Thyroid gland (tissue), 4 donors: ENCODE data around the gene USP36.

Experiments
- CTCF ChIP-seq, 6 experiments: fragments of 200-600 bp in 3 of 6; fragments of 450-650 bp in 3 of 6; sonication (generic) in 3 of 6; IDR thresholded peaks; one replicate each; pipeline ENCODE4 v1.5.1; 2016 to 2019; ENCODE audit warnings: antibody characterized with exemption in 6 of 6, mild to moderate bottlenecking in 2 of 6, inconsistent platforms in 1 of 6, moderate library complexity in 1 of 6
- POLR2A ChIP-seq, 2 donors: fragments of 450-650 bp; IDR thresholded peaks; one replicate each; pipeline ENCODE4 v1.6.1; 2017; ENCODE audit warnings: antibody characterized with exemption in 2 of 2, mild to moderate bottlenecking in 2 of 2, moderate library complexity in 1 of 2

- TF ChIP-seq CTCF (IDR thresholded peaks at IDR 0.05): no peak
- no peak for TF ChIP-seq POLR2A (IDR thresholded peaks at IDR 0.05)
Measured at GRCh38 chr17:78888941-78889518, 48.4 kb upstream of the USP36 start.
